ENCODE measurements around the gene ARID5B.

Gene ARID5B

GRCh38 chr10:61991166-61991565 lies 89.7 kb downstream of the ARID5B start:
- DNase-seq (ENCODE audit: low read depth), result no peak

- DNase-seq (ENCODE audit: low read depth), result peak; percentile 39
Measured at GRCh38 chr10:61992059-61992460, 90.6 kb downstream of the ARID5B start.

- peak; percentile 91 for DNase-seq (ENCODE audit: low read depth)
Measured at GRCh38 chr10:61992671-61993668, 91.5 kb downstream of the ARID5B start.

GRCh38 chr10:61993711-61994401 lies 92.4 kb downstream of the ARID5B start:
- peak; percentile 68 for DNase-seq (ENCODE audit: low read depth)

- DNase-seq (ENCODE audit: low read depth), result no peak
Measured at GRCh38 chr10:61994405-61995219, 93.1 kb downstream of the ARID5B start.

- DNase-seq (ENCODE audit: low read depth), result no peak
Measured at GRCh38 chr10:61995220-61995503, 93.7 kb downstream of the ARID5B start.

GRCh38 chr10:61998937-61999336 lies 97.4 kb downstream of the ARID5B start:
- DNase-seq (ENCODE audit: low read depth), result no peak

GRCh38 chr10:62000037-62000603 lies 98.6 kb downstream of the ARID5B start:
- DNase-seq (ENCODE audit: low read depth), result no peak

GRCh38 chr10:62000726-62001125 lies 99.2 kb downstream of the ARID5B start:
- no peak for DNase-seq (ENCODE audit: low read depth)

GRCh38 chr10:62001898-62002297 lies 100.4 kb downstream of the ARID5B start:
- no peak for DNase-seq (ENCODE audit: low read depth)

GRCh38 chr10:62002753-62003152 lies 101.3 kb downstream of the ARID5B start:
- no peak for DNase-seq (ENCODE audit: low read depth)

- no peak for DNase-seq (ENCODE audit: low read depth)
Measured at GRCh38 chr10:62004042-62004441, 102.5 kb downstream of the ARID5B start.

- peak; percentile 39 for DNase-seq (ENCODE audit: low read depth)
Measured at GRCh38 chr10:62005281-62005680, 103.8 kb downstream of the ARID5B start.

GRCh38 chr10:62005687-62006086 lies 104.2 kb downstream of the ARID5B start:
- DNase-seq (ENCODE audit: low read depth), result peak; percentile 69

GRCh38 chr10:62007145-62007544 lies 105.6 kb downstream of the ARID5B start:
- no peak for DNase-seq (ENCODE audit: low read depth)

GRCh38 chr10:62008196-62008595 lies 106.7 kb downstream of the ARID5B start:
- DNase-seq (ENCODE audit: low read depth), result no peak

GRCh38 chr10:62008946-62009345 lies 107.4 kb downstream of the ARID5B start:
- DNase-seq (ENCODE audit: low read depth), result no peak

GRCh38 chr10:62010366-62010765 lies 108.9 kb downstream of the ARID5B start:
- no peak for DNase-seq (ENCODE audit: low read depth)

GRCh38 chr10:62011558-62011957 lies 110.1 kb downstream of the ARID5B start:
- DNase-seq (ENCODE audit: low read depth), result no peak

- no peak for DNase-seq (ENCODE audit: low read depth)
Measured at GRCh38 chr10:62012318-62012717, 110.8 kb downstream of the ARID5B start.

- DNase-seq (ENCODE audit: low read depth), result no peak
Measured at GRCh38 chr10:62014510-62014909, 113.0 kb downstream of the ARID5B start.

- DNase-seq (ENCODE audit: low read depth), result no peak
Measured at GRCh38 chr10:62015994-62016393, 114.5 kb downstream of the ARID5B start.

All from EH (cell line).